Measurements from ENCODE around the gene EIF3C.
"Not testable (repeated sequence)": the region's sequence is repeated elsewhere in the genome, so short reads cannot be mapped to it uniquely, and the experiment has no call there.

EIF3C gene

DNA sequence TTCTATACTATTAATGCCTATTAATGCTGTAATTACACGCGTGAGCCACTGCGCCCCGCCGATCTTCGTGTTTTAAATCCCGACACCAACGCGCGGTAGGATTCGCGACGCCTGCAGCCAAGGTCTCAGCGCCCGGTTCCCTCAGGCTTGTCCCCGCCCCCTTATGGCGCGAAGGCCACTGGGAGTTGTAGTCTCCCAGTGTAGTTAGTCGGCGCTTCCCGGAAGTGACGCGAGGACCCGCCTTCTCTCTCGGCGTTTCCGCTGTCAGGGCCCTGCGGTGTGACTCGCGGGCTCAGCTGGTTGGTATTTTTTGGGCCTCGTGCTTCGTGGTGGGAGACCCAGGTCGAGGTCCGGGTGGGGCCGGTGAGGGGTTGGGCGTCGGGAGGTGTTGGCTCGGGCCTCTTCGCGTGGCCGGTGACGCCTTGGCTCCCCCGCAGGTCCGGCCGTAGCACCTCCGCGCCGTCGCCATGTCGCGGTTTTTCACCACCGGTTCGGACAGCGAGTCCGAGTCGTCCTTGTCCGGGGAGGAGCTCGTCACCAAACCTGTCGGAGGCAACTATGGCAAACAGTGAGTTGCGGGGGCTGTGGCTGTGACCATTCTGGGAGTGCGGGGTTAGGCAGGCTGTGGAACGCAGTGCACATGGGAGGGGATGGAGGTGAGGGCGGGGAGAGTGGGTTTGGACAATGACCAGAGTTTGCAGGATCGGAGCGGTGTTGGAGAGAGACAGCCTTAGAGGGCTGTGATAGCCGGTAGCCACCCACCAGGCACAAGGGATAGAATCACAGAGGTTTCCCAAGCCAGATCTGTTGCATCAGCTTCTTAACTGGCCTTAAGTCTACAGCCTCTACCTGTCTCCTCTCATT is at the start of gene EIF3C:
TSS of gene EIF3C (plus strand) at position 245 of the 864 bp plus-strand sequence. CDS start at position 468, 223 bp downstream.
- not testable (repeated sequence) for DNase-seq

GRCh38 chr16:28666264-28666663 is 45.0 kb upstream of the EIF3C start:
- DNase-seq: not testable (repeated sequence)

DNA sequence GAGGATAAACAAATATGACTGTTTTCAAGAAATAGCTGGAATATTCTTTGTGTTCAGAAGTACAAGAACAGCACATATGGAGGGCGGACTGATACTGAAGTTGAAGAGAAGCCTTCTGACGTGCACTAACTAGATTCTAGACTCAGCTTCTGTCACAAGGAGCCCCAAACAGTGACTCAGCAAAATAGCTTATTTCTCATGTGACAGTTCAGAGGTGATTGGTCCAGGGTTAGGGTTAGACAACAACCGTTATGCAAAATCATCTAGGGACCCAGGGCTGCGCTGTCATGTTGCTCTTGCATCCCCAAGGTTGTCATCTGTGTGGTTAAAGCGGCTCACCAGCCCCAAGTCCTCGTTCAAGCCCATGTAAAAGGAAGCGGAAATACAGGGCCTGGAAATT is 43.8 kb upstream of the EIF3C start:
- not testable (repeated sequence) for DNase-seq

DNA sequence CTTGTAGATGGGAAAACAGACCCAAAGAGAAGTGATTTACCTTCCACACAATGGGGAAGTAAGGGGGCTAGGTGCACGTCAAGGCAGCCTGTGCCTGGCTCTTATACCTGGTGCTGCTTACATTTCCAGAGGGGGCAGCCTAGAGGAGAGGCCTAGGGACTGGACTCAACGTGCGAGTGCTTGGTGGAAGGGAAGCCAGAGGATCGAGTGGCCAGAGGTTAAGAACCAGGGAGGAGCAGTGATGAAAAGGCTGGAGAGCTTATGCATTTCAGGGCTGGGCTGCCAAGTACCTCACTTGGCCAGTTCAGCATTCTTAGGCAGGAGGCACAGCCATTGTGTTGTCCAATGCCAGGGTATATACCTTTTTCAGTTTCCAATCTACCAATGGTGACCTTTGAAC is 43.1 kb upstream of the EIF3C start:
- not testable (repeated sequence) for DNase-seq

DNA sequence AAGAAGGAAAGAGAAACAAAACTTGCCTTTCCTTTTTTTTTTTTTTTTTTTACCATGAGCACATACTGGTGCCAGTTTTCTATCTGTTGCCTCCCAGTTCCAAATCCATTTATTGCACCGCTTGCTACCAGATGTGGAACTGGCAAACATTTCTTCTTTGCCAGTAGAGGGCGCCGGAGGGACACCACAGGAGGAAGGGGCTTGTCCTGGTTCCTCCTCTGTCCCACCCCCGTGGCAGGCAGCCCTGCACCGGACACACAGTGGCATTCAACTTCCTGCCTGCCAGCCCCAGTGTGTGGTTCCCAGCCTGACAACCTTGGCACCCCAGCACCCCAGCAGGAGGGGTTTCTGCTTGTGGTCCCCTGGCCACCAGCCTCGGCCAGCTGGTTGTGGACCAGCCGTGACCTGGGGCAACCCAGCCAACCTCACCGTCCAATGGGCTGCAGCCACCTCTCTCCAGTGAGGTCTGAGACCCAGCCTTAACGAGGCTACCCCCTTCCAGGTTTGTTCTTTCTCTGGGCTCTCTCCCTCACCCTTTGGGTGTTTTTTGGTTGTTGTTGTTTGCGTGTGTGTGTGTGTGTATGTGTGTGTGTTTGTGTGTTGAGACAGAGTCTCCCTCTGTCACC is 22.8 kb upstream of the EIF3C start:
- DNase-seq: not testable (repeated sequence)

DNA sequence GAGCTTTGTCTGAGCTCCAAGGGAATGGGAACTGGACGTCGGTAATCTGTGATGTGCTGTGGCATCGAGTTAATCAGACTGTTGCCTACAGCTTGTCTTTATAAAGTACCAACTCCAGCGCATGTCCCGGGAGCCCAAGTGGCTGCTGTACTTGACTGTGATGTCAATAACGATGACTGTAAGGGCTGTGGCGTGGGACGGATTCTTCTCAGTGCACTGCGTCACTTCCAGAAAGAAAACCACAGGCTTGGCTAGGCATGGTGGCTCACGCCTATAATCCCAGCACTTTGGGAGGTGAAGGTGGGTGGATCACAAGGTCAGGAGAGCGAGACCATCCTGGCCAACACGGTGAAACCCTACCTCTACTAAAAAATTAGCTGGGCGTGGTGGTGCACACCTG is 21.8 kb upstream of the EIF3C start:
- DNase-seq: not testable (repeated sequence)

DNA sequence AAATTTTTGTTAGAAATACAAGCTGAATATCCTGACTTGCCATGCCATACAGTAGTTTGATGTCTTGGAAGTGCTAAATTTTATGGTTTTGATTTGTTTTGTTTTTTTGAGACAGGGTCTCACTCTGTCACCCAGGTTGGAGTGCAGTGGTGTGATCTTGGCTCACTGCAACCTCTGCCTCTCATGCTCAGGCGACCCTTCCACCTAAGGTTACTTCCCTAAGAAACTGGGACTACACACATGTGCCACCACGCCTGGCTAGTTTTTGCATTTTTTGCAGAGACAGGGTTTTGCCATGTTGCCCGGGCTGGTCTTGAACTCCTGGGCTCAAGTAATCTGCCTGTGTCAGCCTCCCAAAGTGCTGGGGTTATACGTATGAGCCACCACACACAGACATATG is 19.5 kb upstream of the EIF3C start:
- DNase-seq: not testable (repeated sequence)

- DNase-seq: not testable (repeated sequence)
Observed at GRCh38 chr16:28693257-28693950, 17.9 kb upstream of the EIF3C start.

DNA sequence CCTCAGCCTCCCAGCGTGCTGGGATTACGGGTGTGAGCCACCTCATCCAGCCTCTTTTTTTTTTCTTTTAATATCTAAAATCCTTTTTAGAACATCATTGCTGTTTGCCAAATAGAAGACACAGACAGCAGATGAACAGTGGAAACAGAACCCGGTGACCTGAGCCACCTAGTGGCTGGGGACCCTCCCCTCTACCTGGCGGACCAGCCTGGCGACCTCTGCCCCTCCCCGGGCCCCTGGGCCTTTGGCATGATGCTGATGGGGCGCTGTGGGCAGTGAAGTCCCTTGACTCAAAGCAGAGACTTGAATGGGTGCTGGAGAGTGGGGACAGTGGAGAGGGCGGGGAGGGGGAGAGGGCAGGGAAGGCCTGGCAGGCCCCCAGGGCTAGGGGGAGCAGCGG is 11.5 kb upstream of the EIF3C start:
- DNase-seq: not testable (repeated sequence)

GRCh38 chr16:28700349-28700748 is 10.9 kb upstream of the EIF3C start:
- DNase-seq: not testable (repeated sequence)

- DNase-seq: not testable (repeated sequence)
Observed at GRCh38 chr16:28701384-28701783, 9.9 kb upstream of the EIF3C start.

DNA sequence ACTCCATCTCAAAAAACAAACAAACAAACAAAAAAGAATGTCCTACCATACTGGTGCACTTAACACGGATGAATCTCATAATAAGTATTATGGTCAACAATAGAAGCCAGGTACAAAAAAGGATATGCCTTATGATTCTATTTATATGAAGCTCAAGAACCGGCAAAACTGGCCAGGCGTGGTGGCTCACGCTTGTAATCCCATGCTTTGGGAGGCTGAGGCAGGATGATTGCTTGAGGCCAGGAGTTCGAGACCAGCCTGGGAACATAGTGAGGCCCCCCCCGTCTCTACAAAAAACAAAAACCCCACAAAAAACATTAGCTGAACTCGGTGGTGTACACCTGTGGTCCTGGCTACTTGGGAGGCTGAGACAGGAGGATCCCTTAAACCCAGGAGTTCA is 7.0 kb upstream of the EIF3C start:
- DNase-seq: not testable (repeated sequence)

- DNase-seq: not testable (repeated sequence)
Observed at GRCh38 chr16:28722852-28723650, 11.8 kb downstream of the EIF3C start.

GRCh38 chr16:28731253-28731652 is 20.0 kb downstream of the EIF3C start:
- DNase-seq: not testable (repeated sequence)

DNA sequence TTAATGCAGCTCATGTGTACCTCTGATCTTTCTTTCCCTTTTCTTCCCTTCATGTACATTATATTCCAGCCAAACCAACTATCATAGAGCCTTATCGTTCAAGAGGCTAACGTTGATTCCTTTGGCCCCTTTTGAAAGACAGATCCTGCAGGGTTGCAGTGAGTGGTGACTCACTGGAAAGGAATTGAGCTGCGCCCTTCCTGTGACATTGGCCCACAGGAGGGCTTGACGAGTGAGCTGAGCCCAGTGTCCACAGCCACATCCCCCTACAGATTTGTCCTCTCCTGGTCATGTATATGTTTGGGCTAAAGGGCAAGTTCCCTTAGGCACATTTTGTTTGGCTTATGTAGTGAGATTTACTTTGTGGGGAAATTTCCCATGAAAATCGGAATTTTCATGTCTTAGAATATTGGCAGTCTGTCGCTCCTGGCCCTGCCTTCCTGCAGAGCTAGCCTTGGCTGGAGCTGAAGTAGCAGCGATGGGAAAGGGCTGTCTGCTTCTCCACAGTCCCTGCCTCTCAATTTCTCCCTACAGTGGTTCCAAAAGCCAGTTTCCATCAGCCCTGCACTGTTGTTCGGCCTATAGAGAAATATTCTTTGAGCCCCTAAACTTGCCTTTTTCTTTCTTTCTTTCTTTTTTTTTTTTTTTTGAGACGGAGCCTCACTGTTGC is 21.3 kb downstream of the EIF3C start:
- DNase-seq: not testable (repeated sequence)

DNA sequence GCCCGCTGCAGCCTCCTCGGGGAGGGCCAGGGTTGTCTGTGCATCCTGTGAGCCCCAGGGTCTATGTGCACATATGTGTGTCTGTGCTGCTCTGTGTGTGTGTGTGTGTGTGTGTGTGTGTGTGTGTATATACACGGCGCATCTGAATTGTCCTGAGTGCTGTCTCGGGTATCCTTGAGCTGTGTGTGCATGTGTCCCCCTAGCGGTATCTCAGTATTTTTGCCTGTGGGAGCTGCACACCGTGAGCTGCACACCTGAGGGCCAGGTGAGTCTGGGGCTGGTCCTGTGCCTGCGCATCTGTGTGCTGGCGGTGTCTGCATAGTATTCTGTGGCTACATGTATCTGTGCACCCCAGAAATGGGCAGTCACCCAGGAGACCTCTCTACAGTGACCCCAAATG is 28.5 kb downstream of the EIF3C start:
- not testable (repeated sequence) for DNase-seq

- not testable (repeated sequence) for DNase-seq
Observed at GRCh38 chr16:28740631-28741030, 29.4 kb downstream of the EIF3C start.

DNA sequence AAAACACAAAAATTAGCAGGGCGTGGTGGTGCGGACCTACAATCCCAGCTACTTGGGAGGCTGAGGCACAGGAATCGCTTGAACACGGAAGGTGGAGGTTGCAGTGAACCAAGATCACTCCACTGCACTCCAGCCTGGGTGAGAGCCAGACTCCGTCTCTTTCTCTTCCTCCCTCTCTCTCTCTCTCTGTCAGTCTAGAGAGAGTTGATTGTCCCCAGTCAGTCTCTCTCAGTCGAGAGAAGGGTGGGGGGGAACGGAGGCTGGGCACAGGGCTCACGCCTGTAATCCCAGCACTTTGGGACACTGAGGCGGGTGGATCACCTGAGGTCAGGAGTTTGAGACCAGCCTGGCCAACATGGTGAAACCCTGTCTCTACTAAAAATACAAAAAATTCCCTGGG is 30.0 kb downstream of the EIF3C start:
- DNase-seq: not testable (repeated sequence)

DNA sequence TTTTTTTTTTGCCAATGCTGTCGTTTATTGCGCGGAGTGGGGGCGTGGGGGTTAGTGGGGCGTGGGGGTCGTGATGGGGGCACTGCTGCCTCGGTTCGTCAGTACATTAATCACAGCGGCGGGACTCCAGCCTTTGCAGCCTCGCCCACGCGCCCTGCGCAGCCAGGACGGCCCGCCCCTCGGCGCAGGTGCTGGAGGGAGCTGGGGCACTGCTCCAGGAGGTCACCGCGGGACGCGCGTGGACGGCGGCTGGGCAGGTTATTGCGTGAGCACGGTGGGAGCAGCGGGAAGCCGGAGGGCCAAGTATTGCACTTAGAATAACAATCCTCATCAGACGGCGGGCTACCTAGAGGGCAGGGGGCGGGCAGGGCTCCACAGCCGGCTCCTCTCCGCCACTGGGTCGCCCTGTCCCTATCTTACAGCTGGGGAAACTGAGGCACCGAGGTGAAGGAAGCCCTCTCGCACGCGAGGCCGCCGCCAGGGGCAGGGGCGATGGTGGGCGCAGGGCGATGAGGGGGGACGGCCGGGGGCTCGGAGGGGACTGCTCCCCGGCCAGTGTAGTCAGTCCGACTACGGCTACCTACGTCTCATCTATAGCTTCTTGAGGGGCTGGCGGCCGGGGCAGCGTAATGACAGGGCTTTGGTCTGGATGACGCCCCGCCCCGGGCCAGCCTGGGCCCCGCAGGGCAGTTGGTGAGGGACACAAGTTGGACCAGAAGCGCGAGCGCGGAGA is 35.5 kb downstream of the EIF3C start:
- not testable (repeated sequence) for DNase-seq

- not testable (repeated sequence) for DNase-seq
Observed at GRCh38 chr16:28749997-28750465, 38.8 kb downstream of the EIF3C start.

- DNase-seq: not testable (repeated sequence)
Observed at GRCh38 chr16:28750469-28751067, 39.3 kb downstream of the EIF3C start.

Measured in NCI-H446 treated with DMSO at 0.1 percent for 48 hours (cell line).